ENCODE data around the gene VAV2.

The VAV2 gene

GRCh38 chr9:133815781-133816180 lies 176.3 kb downstream of the VAV2 start:
- DNase-seq (ENCODE audit: low spot score) = no peak

GRCh38 chr9:133814586-133815208 lies 177.4 kb downstream of the VAV2 start:
- no peak for DNase-seq (ENCODE audit: low spot score)

GRCh38 chr9:133813749-133814585 lies 178.2 kb downstream of the VAV2 start:
- no peak for DNase-seq (ENCODE audit: low spot score)

- no peak for DNase-seq (ENCODE audit: low spot score)
Measured at GRCh38 chr9:133812941-133813748, 179.0 kb downstream of the VAV2 start.

- DNase-seq (ENCODE audit: low spot score) = no peak
Measured at GRCh38 chr9:133812077-133812868, 179.9 kb downstream of the VAV2 start.

- no peak for DNase-seq (ENCODE audit: low spot score)
Measured at GRCh38 chr9:133811471-133811870, 180.7 kb downstream of the VAV2 start.

GRCh38 chr9:133810556-133811195 lies 181.4 kb downstream of the VAV2 start:
- DNase-seq (ENCODE audit: low spot score) = no peak

- no peak for DNase-seq (ENCODE audit: low spot score)
Measured at GRCh38 chr9:133809335-133809734, 182.8 kb downstream of the VAV2 start.

GRCh38 chr9:133807818-133808217 lies 184.3 kb downstream of the VAV2 start:
- no peak for DNase-seq (ENCODE audit: low spot score)

GRCh38 chr9:133807037-133807436 lies 185.1 kb downstream of the VAV2 start:
- DNase-seq (ENCODE audit: low spot score) = no peak

GRCh38 chr9:133806623-133807010 lies 185.5 kb downstream of the VAV2 start:
- DNase-seq (ENCODE audit: low spot score) = no peak

GRCh38 chr9:133805876-133806622 lies 186.1 kb downstream of the VAV2 start:
- no peak for DNase-seq (ENCODE audit: low spot score)

- DNase-seq (ENCODE audit: low spot score) = no peak
Measured at GRCh38 chr9:133804199-133804598, 187.9 kb downstream of the VAV2 start.

- DNase-seq (ENCODE audit: low spot score) = no peak
Measured at GRCh38 chr9:133803745-133804144, 188.4 kb downstream of the VAV2 start.

- no peak for DNase-seq (ENCODE audit: low spot score)
Measured at GRCh38 chr9:133803028-133803585, 189.0 kb downstream of the VAV2 start.

GRCh38 chr9:133801739-133802138 lies 190.4 kb downstream of the VAV2 start:
- DNase-seq (ENCODE audit: low spot score) = no peak

- DNase-seq (ENCODE audit: low spot score) = no peak
Measured at GRCh38 chr9:133800266-133800665, 191.9 kb downstream of the VAV2 start.

- no peak for DNase-seq (ENCODE audit: low spot score)
Measured at GRCh38 chr9:133799716-133800115, 192.4 kb downstream of the VAV2 start.

GRCh38 chr9:133799106-133799505 lies 193.0 kb downstream of the VAV2 start:
- no peak for DNase-seq (ENCODE audit: low spot score)

GRCh38 chr9:133798160-133798559 lies 194.0 kb downstream of the VAV2 start:
- DNase-seq (ENCODE audit: low spot score) = no peak

All from RKO (cell line).